K562 (cell line): Measurements from ENCODE around the gene PNPO. TPM values are rescaled to one million over a fixed set of nuclear protein-coding genes. Genes with fewer than 3 reads are reported as not detected.

ENCODE experiments used
- FOXP4 ChIP-seq: sonication (generic); formaldehyde crosslinking; IDR thresholded peaks from 2 replicates; pipeline ENCODE4 v1.8.0; 2022; ENCODE audit warnings: mild to moderate bottlenecking, missing genetic modification reagents, borderline replicate concordance
- NFE2 ChIP-seq: IDR thresholded peaks from 2 replicates; pipeline ENCODE4 v1.6.1; 2014; ENCODE audit warnings: antibody characterized with exemption, low read depth
- RFX1 ChIP-seq: fragments of 450-650 bp; IDR thresholded peaks from 2 replicates; pipeline ENCODE4 v1.6.1; 2016; ENCODE audit warnings: mild to moderate bottlenecking, moderate library complexity
- SRSF7 ChIP-seq: fragments of 200-400 bp; formaldehyde crosslinking; optimal IDR thresholded peaks from 2 replicates; pipeline ENCODE3; 2017; ENCODE audit warnings: mild to moderate bottlenecking, low read depth, low read length
- ZNF592 ChIP-seq: fragments of 450-650 bp; IDR thresholded peaks from 2 replicates; pipeline ENCODE4 v1.6.1; 2017; ENCODE audit warnings: antibody characterized with exemption, mild to moderate bottlenecking
- polyA plus RNA-seq, 8 experiments: library from polyadenylated mRNA; depleted of rRNA in 4 of 8; stranded (reverse) in 5 of 8; unstranded in 3 of 8; fragments of >200 nt; fragmentation: Nextera tagmentation in 2 of 8; fragmentation: Illumina TruSeq in 1 of 8; extraction: Ambion mirVana in 2 of 8; extraction: Trizol in 1 of 8; gene quantifications; 2 replicates each; pipeline versions ENCODE4 v1.2.1 to v1.2.3, GENCODE V29; 2011 to 2014; ENCODE audit warnings: inconsistent platforms in 1 of 8, missing spikeins in 1 of 8
- total RNA-seq, 7 experiments: library from RNA; depleted of rRNA in 6 of 7; stranded (reverse); fragments of >200 nt in 6 of 7; fragmentation: Illumina TruSeq in 2 of 7; extraction: Trizol in 2 of 7; gene quantifications; 2 replicates each; pipeline versions ENCODE4 v1.2.1 to v1.2.3, GENCODE V29; 2011 to 2021; ENCODE audit warnings: low replicate concordance in 1 of 7

PNPO gene
- total and polyA plus RNA-seq, 9 of the 15 experiments (the other 6 are each of a cell fraction or from before 2014, with no cell fraction given), result 16.6 to 39.0 (median 27.4) TPM

- TF ChIP-seq FOXP4 (CRISPR knock-in tag) (no peak), ZNF592 (no peak), SRSF7 (no peak), RFX1 (no peak), NFE2 (no peak)
Measured at GRCh38 chr17:47918006-47918405, 23.4 kb upstream of the PNPO start (continued).
